GM18519 (cell line): ENCODE measurements around the gene SLC49A4.

Experiments used
- ATAC-seq: cut with Tn5 transposase; IDR thresholded peaks from one replicate; pipeline ENCODE4 v1.9.1; 2021; ENCODE audit warnings: mild to moderate bottlenecking, moderate library complexity; ENCODE audit not compliant: unreplicated experiment, low FRiP score

Gene SLC49A4

DNA sequence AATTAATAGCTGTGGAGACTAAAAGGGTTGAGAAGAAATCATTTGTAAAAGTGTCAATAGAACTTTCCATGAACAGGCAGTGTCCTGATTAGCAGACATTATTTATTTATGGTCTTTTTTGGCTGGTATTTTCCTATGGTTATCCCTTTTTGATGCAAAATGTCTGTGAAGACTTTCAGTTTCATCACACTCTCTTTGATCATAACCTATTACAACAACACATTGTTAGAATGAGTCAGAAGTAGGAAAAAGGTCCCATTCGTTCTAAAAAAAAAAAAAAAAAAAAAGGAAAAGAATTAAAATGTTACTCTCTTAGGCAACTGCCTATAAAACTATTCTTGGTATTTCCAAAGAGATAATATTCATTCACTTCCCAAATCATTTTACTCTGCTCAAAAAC is 62.1 kb downstream of the SLC49A4 start:
- no peak for ATAC-seq

DNA sequence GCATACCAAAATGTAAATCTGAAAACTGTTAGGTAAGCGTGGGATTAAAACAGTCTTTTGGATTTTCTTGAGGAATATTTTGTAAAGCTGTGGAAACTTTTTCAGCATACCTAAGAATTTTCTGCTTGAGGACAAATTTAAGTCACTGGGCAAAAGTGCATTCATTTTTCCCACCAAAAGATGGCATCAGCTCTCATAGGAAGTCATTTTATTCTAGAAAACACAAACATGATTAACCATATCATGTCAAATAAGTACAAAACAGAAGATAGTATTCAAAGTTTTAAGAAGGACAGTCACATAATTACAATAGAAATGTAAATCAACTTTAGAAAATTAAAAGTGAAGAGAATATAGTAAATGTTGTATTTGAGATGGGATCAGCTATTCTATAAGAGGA is 63.5 kb downstream of the SLC49A4 start:
- ATAC-seq: no peak

DNA sequence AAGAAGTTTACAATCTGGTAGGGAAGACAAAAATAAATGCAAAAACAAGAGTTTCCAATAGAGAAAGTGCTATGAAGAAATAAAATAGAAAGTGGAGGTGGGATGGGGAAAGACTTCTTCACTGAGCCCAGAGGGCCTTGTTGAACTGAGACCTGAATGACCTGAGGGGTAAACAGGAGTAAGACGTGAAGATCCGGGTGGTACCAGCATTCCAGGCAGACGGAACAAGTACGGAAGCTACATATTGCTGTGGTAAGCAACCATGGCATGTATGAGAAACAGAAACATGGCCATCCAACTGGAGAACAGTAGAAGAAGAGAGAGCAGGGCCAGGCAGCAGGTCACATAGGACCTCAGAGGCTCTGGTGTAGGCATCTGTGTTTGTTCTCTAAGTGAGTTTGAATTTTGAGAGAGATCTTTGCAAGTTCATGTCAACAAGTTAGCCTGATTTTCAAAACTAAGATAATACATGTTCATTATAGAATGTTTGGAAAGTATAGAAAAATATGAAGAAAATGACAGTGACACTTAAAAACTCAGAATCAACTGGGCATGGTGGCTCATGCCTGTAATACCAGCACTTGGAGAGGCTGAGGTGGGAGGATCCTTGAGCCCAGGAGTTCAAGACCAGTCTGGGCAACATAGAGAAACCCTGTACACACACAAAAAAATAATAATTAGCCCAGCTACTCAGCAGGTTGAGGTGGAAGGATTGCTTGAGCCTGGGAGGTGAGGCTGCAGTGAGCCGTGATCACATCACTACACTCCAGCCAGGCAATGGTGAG is 64.3 kb downstream of the SLC49A4 start:
- ATAC-seq: no peak

DNA sequence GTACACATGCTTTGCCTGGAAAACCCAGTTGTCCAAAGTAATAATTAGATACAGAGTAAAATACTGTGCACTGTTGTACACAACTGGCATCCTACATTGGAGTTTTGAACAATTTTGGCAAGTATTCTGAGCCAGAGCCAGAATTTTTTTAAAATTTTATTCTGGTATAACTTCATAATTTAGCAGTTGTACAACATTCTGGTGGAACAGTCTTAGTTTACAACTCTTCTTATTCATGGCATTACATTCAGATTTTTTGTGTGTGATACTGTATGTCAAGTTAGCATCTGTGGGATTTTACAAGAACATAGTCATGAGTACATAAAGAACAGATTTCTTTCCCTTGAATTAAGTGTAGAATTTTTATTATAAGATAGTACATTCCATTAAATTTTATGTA is 67.5 kb downstream of the SLC49A4 start:
- ATAC-seq: no peak

DNA sequence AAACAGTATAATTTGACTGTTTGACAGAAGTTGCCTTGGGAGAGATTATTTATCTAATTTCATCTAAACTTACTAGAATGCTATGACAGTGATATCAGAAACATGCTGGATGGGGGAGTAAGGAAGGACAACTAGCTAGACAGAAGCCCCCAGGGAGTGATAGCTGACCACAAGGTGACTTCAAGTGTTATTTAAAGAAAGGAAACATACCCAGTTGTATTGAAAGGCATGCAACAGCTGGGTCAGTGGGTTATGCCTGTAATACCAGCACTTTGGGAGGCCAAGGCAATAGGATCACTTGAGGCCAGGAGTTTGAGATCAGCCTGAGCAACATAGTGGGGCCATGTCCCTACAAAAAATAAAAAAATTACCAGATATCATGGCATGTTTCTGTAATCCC is 69.6 kb downstream of the SLC49A4 start:
- no peak for ATAC-seq

DNA sequence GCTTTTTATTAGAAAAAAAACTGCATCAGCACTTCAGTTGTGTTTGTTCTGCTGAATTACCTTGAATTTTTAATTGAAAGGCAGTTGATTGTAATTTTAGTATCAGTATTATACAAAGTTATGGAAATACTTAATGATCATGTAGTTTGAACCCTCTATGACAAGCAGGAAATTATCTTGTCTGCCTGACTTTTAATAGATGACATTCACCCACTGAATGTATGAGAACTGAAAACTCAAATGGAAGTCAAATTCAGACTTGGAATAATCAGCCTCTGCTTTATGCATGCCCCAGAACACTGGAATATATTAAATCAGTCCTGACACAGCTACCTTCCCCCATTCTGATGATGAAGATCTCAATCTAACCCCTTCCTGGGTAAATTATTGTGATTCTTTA is 73.5 kb downstream of the SLC49A4 start:
- ATAC-seq: no peak

DNA sequence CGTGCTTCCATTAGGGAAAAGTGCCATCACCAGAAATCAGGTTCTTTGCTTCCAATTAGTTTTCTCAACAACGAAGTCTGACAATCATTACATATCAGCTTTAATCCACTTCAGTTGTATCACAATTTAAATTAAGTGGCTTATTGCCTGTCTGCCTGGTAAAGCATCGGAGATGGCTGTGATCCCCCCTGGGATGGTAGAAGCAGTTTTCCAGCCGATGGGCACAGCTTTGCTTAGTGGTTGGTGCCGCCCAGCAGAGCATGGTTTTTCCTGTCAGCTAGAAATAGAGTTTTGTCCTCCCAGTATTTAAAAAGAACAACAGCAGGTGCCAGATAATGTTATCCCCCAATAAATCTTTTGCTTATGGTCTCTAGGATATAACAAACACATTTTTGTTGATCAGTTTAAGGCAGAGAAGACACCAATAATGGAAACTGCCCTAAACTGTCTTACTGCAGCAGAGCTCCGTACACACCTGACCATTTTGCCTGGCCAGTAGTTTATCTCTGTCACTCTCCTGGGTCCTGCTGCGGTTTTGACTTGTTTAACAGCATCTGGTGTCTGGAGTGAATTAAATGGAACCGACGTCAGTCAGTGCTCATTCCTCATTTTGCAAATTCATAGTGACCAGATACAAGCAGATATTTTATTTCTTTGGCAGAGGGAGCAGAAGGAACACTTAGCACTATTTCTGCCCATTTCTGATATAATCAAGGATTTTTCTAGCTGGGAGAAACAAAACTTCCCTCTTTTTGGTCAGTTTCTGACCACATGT is 79.1 kb downstream of the SLC49A4 start:
- no peak for ATAC-seq

DNA sequence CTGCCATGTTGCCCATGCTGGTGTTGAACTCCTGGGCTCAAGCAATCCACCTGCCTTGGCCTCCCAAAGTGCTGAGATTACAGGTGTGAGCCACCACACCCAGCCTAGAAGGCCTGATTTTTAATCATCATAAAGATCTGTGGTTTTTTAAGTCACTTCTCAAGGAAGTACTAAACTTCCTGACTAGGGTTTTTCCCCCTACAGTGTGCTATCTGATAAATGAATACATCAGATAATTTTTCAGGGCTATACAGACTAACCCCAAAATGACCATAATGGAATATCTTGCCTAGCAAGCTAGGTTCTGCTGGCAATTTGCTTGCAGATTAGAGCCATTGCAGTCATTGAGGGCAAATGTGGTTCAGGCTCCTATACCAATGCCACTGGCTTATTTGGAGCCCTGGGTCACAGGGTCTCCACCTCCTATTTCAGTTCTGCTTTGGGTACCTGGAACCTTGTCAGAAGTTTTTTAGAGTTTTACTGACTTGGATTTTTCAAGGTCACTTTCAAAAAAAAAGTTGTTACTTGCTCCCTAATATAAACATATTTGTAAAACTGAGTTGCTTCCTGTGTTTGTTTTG is 80.8 kb downstream of the SLC49A4 start:
- ATAC-seq: no peak

DNA sequence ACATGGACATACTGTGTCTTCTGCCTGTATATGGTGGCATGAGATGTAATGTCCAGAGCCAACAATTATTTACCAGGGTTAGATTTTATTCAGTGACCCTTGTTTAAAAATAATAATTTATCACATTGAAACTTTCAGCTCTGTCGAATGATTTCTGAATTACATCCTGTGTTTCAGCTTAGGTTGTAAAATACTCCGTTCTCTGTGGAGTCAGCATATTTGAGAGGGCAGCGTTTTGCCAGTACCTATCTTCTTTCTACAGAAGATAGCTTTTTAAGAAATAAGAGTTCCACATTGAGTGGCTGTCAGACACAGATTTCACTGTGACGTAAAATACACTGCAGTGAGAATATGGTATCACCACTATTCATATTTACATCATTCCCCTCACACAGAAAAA is 85.3 kb downstream of the SLC49A4 start:
- ATAC-seq: no peak

DNA sequence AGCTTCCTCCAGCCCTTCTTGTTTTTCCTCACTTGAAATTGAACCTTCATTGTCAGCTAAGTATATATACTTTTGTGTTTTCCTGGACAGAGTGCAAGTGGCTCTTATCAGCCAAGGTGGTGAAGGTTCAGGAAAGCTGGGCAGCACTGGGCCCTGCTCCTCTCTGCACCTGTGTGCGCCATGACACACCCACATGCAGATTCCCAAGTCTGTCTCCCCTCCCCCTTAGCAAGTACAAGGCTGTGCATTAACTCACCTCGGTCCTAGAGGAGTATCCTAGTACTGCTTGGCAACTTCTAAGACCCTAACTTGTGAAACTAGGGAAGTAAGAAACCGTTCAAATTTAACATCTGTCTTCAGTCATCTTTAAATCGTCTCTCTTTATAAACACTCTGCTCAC is 85.8 kb downstream of the SLC49A4 start:
- ATAC-seq: no peak

DNA sequence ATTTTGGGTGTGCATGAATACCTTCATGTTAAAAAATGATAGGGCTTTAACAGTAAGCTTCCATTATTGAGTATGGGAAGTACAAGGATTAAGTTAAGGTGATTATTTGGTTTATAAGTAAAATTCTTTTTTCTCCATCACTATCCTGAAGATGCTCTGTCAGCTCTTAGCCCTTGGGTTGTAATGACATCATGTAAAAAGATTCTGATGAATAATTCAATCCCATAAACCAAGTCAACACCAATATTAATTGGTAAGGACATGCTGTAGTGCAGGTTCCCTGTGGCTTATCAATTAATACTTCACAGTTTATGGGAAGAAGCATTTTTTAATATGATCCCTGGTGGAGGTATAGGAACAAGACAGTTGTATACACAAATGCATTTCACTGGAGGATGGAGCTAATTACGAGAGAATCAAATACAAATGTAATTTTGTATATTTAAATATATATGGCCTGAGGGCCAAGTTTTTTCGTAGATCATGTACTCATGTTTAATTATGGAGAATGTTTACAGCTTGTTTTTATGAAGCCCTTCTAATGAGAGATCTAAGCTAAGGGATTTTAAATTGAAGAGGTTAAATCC is 87.6 kb downstream of the SLC49A4 start:
- ATAC-seq: no peak

DNA sequence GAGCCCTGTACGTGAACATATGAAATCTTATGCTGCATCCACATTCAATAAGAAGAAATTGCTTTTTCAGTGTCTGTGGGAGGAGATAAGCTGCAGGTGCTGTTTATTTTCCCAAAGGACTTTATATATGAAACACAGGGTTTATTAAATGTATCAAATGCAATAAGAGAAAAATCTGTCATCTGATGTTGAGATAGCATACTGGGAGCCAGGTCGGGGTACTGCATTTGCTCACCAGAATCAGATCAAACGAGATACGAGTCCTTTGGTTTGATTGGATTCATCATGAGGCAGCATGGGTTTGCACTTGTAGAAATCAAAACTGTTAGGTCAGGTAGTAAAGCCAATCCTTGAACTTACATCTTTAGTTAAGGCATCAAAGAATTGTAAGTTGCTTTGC is 91.4 kb downstream of the SLC49A4 start:
- ATAC-seq: no peak

DNA sequence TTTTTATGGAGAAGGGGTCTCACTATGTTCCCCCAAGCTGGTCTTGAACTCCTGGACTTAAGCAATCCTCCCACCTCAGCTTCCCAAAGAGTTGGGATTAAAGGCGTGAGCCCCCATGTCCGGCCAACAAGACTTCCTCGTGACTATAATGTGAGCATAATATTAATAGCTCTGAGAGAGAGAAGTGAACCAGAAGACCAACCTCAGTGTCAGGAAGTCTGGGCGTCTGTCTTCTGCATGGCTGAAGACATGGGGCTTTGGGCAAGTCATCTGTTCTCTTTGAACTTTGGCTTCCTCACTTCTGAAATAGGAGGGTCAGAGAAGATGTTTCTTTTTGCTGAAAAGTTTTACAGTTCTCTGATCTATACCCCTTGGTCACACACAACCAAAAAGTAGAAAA is 92.1 kb downstream of the SLC49A4 start:
- ATAC-seq: no peak

DNA sequence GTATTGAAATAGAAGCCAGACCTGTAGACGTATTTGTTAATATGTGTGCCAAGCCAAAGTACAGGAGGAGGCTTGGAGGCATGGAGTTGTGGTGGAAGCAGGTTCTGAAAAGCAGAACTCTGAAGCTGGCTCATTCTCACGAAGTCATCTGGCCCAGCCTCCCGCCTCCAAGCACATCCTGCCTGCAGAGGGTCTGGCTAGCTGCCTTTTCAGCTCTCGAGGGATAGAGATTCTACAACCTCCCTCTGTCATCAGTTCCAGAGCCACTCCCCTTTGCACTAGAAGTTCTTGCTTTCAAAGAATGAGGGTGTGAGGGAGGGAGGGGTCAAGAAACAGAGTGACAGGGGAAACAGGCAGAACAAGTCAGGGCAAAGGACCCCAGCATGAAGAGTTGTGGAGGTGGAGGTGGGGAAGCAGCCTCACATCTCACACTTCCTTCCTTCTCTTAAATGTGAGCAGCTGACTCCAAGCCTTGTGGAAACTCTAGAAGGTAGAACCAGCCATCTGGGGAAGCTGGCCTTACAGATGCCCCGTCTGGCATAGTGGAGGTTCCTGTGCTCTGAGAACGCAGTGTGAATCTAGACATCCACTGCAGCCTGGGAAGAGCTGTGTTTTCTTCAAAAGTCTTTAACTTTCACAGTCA is 95.3 kb downstream of the SLC49A4 start:
- ATAC-seq: peak; percentile 40

DNA sequence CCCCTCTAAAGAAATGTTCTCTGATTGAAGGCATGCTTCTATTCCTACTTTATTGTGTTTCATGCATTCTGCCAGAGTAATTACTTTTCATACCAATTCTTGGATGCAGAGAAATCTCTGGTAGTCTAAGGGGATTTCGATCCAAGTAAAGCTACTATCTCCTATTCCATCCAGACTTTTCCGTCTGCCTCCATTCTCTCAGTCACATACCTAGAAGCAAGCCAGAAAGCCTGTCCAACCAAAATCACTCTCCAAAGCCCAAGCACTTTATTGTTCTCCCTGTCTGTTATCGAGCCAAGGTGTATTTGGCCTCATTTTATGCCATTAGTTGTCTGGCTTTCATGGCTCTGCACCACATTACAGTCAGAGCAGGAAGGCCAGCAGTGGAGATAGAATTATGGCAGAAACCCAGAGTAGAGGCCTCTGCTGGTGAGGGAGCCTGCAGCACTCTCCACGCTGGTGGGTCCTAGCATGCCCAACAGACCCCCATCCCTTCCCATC is 95.9 kb downstream of the SLC49A4 start:
- ATAC-seq: no peak

DNA sequence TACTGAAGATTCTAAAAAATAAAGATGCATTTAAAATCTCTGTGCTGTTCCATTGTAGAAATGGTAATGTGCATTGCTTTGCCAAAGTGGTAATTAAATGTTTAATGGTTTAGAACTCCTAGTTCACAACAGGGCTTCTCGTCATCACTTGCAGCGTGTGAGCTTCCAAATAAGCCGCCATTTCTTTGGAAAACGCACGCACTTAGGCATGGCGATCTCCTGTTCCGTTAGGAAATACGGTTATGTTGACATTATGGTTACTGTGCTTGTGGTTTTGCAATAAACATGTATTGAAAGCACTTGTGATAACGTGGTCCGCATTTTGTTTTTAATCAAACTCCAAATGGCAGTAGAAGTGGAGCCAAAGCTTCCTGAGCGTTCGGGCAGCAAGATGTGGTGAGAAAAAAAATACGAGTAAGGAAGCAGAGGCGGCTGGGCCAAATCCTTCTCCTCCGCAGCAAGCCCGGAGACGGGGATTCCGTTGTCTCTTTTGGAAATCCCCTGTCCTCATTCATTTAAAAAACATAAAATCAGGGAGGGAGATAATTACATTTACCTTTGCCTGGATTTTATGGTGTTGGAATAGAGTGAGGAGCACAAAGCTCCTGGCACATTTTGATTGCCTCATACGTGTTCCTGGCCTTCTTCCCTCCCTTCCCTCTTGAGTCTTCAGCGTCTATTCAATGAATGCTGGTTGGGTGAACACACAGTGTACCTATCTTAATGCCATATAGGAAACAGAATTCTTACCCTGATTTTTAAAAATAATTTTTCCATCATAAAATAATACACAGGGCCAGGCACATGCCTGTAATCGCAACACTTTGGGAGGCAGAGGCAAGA is 97.5 kb downstream of the SLC49A4 start:
- no peak for ATAC-seq

DNA sequence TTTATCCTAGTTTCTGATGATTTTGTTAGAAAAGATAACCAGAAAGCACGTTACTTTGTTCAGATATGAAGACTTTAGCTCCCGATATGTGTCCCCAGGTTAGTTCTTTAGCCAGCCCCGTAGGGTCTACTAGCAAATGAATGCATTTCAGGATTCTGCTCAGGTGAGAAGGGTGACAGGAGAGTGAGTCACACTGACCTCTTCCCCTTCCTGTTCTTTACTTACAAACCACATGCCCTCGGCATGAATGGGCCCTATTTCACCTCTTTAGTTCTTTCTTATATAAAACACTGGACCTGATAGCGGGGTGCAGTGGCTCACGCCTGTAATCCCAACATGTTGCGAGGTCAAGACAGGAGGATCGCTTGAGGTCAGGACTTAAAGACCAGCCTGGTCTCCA is 98.4 kb downstream of the SLC49A4 start:
- no peak for ATAC-seq

DNA sequence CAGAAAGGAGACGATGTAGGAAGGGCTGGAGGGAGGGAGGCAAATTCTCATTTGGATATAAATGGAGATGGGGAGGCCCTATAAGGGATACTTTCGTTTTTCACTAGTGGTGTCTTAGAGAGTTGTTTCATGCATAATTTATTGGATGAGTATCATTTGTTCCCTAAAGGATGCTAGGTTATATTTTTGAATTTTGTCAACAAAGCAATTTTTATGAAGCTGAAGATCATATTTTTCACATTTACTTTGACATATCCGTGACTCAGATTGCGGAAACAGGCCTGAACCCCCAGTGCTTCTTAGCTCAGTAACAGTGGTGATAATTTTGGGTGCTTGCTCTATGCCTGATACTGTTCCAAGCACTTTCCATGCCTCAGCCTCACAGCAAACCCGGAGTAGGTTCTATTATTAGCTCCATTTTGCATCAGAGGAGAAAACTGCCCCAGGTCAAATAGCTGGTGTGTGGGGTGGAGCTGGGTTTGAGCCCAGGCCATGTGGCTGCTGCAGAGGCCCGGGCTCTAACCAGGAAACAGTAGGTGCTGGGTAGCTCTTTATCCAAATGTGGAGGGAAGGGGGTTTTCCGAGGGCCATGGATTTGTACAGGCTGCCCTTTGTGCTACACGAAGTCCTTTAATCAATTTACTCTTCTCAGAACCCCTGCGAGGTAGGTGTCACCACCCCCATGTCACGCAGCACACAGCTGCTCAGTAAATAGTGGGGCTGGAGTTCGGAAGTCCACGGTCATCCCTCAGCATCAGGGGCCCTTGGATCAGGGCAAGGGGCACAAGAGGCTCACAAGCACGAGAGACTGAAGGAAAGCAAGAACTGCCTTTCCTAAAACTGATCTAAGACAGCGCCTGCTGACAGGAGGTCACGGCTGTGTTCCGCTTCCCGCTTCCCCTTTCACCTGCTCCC is 99.1 kb downstream of the SLC49A4 start:
- no peak for ATAC-seq

DNA sequence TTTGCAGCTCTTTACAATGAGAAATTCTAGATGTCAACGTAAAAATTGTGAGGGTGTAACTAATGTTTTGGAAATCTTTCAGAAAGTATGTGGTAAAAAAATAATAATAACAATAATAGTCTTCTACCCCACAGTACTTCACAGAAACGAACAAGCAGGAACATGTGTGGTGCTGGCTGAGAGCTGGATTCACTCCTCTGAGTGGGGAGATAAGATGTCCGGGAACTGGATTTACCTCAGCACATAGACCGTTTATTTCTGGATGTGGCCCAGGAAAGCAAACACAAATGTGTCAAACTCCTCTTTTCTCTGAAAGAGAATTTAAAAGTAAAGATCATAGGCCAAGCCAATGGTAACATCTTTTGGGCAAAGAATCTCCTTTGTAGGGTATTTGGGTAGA is 103.4 kb downstream of the SLC49A4 start:
- ATAC-seq: no peak
